ENCODE measurements around the gene NCAM2.
A peak's percentile ranks its signal among the peaks of the same experiment; 100 is the strongest.

NCAM2 gene

DNA sequence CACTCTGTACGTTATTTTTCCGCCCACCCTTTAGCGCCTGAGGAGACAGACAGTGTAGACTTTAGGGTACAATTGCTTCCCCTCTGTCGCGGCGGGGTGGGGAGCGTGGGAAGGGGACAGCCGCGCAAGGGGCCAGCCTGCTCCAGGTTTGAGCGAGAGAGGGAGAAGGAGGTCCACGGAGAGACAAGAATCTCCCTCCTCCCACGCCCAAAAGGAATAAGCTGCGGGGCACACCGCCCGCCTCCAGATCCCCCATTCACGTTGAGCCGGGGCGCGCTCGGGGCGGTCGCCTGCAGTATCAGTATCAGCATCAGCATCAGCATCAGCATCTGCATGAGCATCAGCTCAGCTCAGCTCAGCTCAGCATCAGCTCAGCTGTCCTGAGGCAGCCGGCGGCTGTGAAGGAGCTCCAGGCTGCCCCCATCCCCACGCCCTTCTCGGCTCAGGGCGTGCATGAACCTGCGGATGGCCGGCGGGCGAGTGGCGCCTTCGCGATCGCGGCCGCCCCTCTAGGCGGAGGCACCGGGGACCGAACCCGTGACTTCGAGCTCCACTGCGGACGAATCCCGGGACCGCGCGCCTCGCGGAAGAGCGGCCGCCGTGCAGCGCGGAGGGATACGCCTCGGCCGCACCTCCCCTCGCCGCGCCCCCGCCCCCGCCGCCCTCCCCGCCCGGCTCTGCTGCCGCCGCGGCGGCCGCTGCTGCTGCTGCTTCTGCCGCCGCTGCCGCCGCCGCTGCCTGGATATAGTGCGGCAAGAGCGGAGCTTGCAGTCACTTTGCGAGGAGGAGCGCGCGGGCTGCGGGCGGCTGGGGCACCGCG lies at the start of gene NCAM2:
Gene NCAM2, plus strand, starts transcription at position 774 of the 820 bp plus-strand sequence.
- DNase-seq: peak; percentile 35

DNA sequence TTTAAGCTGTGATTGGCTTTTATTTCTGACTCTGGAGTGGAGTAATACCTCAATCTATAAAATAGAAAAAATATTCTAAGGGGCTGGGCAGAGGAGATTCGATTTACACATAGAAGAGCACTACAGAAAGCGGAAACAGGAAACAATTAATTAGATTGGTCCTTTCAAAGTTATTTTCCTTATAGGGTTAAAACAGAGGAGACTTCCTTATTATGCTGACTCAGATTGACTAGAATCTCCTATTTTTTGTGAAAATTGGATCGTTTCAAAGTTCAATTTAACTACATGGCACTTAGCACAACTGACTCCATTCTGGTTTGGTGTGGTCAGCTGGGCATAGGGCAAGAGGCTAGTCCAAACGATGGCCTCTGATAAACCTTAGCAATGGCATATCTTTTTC lies 48.3 kb upstream of the NCAM2 start:
- no peak for DNase-seq

DNA sequence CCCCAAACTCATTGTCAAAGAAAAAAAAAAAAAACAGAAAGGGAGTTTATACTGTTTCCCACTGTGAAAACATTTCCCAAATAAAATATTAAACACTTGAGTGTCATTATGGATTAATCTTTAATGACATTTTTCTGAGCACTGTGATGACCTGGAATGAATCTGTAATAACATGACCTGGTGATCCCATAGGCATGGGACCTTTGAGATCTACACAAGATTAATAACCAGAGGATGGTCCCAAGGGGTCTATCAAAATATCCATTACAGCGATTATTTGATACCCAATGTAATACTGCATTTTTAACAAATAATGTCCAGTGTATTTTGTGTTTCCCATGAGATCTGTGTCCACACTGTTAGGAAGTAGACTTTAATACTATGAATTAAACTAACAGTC lies 32.4 kb upstream of the NCAM2 start:
- no peak for DNase-seq

DNA sequence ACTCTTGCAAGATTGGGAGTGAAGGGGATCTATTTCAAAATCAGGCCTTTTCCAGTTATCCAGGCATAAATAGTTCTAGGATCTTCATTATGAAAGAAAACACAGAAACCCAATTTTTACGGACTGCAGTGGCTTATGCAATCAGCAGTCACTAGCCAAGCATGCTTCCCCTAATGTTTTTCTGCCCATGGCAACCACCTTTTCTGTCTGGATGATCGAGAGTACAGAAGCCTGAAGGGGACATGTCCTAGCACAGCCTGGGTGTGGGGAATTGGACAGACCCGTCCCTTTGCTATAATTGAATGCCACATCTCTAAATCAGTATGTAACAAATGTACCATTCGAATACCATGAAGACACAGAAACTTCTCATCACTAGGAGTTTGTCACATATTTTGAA lies 29.8 kb upstream of the NCAM2 start:
- DNase-seq: no peak

DNA sequence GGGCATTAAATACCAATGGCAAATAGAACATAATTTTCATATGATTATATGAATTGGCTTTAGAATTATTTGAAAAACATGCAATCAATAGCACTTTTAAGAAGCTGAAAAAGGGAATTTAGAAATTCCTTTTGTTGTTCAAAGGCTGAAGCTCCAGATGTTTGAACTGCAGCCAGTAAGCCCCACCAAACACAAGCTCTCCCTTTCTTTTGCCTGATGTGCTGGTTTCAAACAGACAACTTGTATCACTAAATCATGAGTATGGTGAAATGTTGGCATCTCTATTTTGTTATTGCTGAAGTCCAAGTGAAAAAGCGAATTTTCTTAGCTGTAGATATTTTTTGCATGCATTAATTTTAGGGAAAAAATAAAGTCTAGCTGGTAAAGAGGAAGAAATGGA lies 27.5 kb upstream of the NCAM2 start:
- DNase-seq: no peak

DNA sequence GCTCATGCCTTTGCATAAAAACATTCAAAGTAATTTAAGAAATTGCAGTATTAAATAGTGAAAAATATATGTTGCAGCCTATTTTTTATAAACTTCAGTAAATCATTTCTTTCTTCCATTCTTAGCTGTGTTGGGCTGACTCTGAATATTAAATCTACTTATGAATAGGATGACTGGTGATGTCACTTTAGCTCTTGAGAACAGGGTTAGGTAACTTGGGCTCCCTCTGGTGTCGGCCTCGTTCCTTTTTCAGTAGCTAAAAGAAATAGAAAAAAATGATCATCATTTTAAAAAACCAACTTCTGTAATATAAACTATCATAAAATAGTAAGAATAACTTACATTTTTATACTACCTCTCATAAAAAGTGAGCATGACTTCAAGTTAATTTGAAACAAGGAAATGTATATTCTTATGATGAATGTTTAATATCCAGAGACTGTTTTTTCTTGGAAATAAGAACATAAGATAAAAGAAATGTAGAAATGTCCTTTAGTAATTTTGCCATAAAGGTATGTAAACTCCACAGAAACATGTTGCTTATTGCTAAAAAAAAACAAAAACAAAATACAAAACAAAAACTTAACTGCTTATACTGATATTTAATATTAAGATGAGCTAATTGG lies 26.8 kb upstream of the NCAM2 start:
- peak; percentile 47 for DNase-seq

DNA sequence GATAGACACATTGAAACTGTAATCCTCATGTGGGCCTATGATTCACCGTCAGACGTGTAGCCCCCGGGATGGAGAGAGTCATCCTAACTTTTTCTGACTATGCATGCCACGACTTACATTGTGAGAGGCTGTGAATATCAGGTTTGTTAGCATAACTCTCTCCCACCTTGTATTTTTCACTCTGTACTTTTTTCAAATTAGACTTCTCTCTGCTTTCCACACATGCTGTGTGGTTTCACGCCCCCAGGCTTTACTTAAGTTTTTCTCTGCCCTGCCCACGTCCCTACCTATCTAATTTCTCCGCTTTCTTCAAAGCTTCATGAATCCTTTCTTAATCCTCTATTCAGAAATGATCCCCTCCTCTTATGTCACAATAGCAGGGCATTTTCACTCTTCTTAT lies 3.4 kb upstream of the NCAM2 start:
- no peak for DNase-seq

DNA sequence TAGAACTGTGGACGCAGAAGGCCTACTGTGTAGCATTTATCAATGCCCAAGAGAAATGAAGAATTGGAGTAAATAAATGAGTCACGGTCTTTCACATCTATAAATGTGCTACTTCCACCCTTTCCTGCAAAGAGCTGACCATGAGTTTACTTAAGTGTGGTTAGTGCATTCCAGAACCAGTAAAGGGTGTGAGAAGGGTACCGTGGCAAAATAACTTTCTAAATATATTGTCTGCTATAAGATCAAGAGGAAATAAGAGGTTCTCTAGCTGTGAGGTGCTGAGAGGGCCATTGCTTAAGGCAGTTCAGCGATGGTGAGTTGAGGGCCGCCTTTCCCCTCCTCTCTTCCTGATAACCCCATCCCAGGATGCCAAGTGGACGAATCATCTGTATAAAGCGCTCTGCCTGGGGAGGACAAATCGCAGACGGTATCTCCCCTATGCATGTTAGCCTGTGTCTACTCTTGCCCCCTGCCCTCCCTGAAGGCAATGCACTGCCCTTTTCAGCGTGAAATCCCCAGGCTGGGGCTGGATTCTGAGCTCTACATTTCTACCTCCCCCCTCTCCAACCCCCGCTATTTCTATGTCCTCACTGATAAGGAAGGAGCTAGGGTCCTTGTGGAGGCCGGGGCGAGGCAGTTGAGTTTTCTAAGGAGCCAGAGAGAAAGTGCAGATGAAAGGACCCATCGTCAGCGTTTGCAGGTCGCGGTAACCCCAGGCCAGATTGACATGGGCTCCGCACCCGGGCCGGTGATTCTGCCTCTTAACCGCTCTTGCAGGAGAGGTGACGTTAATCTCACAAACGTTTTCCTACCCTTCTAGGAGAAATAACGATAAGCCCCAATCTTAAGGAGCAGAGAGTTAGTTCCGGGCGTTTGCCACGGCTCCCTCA lies 1.5 kb upstream of the NCAM2 start:
- DNase-seq: no peak

DNA sequence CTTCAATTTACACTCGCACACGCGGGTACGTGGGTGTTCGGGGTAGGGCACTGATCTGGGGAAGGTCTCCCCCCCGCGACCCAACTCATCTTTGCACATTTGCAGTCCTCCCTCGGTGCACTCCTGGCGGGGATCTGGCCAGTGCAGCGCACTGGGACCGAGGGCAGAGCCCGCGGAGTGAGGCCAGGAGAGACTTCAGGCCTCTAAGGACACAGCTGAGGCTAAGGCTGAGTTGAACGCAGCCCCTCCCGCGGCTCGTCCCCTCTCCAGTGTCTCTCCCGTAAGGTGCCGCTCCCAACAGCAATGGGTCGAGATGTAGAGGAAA lies 936 bp upstream of the NCAM2 start:
- no peak for DNase-seq

DNA sequence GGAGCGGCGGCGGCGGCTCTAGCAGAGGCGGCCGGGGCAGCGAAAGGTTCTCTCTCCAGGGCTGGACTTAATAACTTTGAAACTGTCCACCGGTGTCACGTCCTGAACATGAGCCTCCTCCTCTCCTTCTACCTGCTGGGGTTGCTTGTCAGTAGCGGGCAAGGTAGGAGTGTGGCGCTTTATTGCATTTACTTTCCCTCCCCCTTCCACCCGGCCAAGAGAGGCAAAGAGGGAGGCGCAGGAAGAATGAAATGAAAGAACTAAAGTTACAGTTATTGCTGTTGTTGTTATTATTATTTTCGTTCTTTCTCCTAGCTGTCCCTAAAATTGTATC lies 214 bp downstream of the NCAM2 start:
- DNase-seq: no peak

DNA sequence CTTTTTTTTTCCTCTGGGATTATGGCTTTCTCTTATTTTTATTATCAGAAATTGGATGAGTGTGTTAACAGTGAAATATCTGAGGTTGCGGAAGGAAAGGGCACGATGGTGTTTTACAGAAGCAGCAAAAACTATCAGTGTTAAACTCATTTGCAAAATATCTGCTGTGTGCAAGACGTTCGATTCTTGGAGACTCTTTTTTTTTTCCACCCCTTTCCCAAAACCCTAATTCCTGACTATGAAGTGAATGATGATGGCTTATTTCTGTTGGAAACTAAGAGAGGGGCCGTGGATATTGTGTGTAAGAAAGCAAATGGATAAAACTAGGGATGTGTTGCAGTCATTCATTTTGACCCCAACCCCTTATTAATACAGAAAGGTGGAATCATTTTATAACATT lies 677 bp downstream of the NCAM2 start:
- no peak for DNase-seq

DNA sequence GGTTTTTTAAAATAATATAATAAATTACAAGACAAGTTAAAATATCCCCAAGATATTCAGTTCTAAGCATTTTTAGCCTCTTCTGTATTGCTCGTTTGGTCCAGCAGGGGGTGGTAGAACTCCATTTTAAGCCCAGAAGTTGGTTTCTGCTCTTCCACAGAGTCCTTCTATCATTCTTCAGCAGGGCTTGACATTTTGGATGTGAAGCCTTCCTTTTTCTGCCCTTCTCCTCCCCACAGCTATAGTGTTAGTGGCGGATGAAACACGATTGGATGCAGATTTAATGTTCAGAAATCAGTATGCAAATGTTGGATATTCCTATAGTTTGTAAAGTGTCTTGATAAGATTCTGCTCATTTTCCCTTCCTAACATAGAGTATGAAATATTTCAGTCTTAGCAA lies 1.4 kb downstream of the NCAM2 start:
- peak; percentile 47 for DNase-seq

DNA sequence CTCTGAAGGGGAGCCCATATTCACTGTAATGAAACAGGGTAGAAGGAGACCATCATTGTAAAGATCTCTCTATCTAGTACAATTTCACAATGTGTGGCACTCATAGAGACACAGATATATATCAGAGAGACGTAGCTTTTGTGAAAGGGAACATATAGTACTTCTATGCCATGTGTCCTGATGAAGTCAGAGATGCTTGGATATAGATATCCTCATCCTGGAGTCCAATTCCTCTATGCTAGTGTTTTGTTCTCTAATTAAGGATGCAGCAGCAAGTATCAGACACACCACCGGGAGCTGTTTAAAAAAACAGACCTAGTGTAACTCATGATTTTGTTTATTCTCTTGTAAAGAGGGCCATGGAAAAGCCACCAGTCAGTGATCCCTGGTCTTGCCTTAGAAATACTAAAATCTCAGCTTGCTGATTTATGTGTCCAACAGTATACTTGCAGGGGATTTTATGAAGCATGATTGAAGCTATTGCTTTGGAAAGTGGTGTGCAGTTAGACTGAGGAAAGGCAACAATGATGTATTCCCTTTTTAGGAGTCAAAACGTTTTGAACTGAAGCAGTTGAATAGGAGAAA lies 2.5 kb downstream of the NCAM2 start:
- DNase-seq: no peak

DNA sequence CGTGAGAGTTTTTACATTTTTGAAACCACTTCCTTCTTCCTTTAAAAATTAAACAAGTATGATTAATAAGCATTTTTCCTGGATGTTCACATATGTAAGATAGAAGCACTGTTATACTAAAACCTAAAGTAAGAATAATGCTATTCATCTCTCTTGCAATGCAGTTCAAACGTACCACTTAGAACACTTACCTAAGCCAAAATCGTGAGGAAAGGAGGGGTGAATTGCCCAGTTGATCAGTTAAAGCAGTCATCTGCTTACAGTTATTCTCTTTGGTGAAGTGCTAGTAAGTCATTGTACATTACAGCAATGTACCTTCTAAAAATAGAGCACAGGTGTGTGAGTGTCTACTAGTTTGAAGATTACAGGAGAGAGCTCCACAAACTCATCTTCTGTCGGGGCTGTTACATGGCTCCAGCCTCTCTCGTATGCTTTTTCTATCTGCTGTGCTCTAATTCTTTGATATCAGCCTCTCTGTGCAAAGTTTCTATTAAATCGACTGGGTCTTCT lies 3.4 kb downstream of the NCAM2 start:
- peak; percentile 14 for DNase-seq

DNA sequence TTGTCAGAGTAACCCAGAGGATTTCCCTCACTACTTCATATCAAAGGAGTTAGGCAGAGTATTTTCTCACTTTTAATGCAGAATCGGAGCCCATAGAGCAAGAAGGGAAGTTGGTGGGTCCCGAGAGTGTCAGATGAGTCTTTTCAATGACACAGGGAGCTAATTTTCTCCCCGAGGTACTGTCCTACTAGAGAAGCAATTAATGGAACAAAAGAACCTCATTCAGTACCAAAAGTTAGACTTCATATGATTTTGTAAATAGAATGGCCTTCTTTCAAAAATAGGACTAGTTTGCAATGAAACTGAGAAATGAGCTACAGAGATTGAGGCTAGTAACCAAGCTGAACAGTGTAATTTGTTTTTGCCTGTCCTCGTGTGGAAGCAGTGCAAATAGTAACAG lies 3.9 kb downstream of the NCAM2 start:
- no peak for DNase-seq

DNA sequence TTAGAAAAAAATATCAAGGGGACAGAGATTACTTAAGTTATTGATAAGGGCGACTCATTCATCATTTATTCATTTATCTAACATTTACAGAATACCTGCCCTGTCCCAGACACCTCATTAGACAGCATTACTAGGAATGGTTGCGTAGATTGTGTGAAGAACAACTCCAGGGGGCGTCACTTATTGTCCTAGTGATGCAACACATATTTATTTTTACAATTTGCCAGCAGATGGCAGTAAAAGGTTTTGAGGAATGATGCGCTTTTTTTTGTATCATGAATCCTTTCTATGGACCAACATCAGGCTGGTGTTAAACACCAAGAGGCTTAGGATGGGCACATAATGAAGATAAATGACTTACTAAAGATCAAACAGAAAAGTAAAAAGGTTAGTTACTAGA lies 5.5 kb downstream of the NCAM2 start:
- DNase-seq: peak; percentile 60

DNA sequence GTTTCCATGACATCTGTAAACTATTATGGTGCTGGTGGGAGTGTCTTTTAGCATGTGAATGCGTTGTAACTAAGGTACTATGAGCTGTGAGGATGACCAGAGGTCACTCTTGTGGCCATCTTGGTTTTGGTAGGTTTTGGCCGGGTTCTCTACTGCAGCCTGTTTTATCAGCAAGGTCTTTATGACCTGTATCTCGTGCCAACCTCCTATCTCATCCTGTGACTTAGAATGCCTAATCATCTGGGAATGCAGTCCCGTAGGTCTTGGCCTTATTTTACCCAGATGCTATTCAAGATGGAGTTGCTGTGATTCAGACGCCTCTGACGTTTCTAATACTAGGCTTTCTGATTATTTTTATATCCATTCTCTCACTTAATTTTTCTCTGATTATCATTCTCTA lies 9.4 kb downstream of the NCAM2 start:
- no peak for DNase-seq

DNA sequence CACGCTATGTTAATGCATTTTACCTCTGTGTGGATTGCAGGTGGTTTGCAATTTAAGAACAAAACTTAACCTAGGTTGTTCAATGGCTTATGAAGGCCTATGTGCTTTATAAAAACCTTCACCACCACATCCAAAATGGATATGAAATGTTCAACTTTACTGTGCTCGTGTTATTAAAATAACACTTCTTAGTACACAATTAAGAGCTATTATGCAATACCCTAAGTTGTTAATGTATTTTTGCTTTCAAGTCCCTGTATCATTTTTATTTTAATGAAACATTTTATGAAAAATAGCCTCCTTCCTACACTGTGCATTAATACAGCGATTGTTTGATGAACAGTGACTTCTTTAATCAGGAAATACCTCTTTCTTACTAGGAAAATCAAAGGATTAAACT lies 12.0 kb downstream of the NCAM2 start:
- DNase-seq: no peak

DNA sequence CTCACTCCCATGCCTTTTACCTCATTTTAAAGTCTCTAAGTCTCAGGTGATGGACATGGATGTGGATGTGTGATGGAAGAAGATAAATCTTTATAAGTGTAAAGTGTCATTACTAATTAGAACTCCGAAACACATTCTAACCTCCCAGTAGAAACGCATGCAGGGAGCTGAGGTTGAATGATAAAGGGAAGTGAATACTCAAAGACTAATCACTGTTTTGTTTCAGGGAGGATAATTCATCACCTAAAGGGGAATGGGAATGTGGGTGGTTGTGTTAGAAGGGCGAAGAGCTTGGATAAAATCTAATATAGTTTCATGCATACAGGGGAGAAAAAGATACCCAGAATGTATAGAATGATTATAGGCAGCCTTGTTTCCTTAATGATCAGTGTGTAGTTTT lies 12.5 kb downstream of the NCAM2 start:
- no peak for DNase-seq

DNA sequence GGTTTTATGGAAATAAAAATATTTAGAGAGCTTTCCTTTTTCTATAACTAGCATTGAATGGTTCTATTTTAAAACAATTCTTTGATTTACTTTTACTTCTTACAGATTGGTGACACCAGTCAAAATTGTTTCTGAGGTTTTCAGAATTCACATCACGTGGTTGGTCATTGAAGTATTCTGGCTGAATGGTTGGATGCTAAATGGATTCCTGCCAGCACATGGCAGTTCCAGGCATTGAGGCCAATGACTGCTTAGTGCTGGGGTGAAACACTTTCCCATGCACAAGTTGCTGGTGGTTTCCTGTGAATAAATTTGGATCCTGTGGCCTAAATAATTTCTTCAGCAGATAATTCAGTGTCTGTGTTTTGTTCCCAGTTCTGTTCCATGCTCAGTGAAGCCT lies 20.6 kb downstream of the NCAM2 start:
- no peak for DNase-seq

DNA sequence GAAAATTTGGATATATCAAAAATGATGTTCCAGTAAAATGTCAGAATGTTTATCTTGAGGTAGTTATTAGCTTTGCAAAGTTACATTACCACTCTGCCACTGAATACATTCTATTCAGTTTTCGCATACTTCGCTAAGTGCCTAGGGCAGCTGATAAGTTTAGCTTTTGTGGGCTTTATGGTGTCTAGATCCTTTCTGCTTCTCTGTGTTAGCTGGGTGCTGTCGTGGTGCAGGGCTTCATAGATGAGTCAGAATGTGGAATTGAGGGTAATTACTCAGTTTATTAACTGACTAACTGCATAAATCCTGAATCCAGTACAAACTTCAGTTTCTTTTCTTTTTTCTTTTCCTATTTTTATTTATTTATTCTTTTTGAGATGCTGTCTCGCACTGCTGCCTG lies 21.5 kb downstream of the NCAM2 start:
- no peak for DNase-seq

DNA sequence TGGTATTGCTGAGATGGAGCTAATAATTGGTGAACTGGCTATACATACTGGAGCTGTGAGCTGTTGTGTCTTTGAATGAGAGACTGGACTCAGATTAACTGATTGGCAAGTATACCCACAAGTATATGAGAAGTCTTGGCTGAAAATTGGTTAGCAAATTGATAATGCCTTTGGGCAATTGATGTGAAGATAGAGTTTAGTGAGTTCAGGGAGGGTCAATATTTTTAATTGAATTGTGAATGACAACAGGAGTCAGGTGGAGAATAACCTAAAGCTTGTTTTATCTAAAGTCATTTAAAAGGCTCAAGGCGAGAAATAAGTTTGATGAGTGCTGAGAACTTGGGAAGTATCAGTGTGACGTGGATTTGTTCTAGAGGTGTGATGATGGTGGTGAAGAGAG lies 27.5 kb downstream of the NCAM2 start:
- DNase-seq: no peak

DNA sequence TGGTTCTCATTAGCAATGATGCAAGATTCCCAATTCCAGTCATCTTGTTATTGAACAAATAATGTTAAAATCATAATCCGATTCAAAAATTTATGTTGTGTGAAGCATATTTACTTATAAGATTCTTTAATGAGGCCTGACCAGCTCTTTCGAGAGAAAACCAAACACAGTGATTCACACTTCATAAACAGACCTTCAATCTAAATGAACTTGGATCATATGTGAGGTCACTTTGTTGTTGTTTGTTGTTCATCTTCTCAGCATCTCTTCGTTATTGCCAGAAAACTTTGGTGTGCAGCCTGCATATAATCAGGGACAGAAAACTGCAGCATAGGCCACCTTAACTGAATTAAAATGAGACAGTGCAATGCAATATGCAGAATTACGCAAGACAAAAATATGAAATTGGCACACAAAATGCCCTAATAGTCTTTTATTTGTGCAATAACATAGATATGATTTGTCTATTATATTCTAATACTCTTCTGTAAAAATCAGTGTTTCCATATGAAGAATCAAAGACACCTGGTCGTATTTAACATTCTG lies 30.1 kb downstream of the NCAM2 start:
- no peak for DNase-seq

Measured in RPMI8226 (cell line).